ENCODE results near the gene ZNF423.

ZNF423 gene

DNA sequence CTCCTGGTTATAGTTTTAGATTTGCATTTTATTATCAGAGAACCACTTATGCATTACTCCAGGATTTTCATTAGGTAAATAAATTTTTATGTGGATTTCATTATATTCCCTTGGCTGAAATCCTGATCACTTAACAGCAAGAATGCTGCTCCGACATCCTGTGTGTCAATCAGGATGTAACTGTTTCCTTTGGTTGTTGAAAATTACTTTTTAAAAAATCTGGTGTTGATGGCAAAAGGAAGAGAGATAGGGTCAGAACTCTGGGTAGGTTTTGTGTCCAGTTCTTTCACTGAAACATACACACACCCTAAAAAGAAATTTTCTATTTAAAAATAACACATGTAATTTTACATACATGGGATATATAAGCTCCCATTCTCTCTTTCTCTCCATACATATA, 30.9 kb downstream of the ZNF423 start:
- ChIA-PET POLR2A (no interaction called here), CTCF (no interaction called here)
- H3K4me3 ChIP-seq (ENCODE audit: low read depth, low read length), result no peak overlapping the region
- DNase-seq (ENCODE audit: low read depth, low spot score), result no peak
- no peak for TF ChIP-seq CTCF (IDR thresholded peaks at IDR 0.05; ENCODE audit: insufficient read depth, low read length, missing control alignments)

DNA sequence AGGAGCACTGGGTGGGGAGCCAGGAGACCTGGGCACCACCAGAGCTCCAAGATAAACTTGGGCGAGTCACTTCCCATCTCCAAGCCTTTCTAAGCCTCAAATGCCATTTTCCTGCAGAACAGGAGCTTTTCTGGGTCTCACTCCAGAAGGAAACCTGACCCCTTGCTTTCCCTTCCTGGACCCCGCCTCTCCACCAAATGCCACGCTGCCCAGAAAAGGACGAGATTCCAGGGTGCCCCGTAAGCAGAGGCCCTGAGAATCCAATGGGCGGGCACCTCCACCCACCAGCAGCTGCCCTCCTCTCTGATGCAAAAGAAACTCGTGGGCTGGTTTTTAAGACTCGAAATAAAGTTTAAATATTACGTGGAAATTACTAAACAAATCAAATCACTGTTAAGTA, 31.3 kb downstream of the ZNF423 start:
- no peak for DNase-seq (ENCODE audit: low read depth, low spot score)
- CTCF ChIA-PET, result no interaction called here
- POLR2A ChIA-PET, result no interaction called here

DNA sequence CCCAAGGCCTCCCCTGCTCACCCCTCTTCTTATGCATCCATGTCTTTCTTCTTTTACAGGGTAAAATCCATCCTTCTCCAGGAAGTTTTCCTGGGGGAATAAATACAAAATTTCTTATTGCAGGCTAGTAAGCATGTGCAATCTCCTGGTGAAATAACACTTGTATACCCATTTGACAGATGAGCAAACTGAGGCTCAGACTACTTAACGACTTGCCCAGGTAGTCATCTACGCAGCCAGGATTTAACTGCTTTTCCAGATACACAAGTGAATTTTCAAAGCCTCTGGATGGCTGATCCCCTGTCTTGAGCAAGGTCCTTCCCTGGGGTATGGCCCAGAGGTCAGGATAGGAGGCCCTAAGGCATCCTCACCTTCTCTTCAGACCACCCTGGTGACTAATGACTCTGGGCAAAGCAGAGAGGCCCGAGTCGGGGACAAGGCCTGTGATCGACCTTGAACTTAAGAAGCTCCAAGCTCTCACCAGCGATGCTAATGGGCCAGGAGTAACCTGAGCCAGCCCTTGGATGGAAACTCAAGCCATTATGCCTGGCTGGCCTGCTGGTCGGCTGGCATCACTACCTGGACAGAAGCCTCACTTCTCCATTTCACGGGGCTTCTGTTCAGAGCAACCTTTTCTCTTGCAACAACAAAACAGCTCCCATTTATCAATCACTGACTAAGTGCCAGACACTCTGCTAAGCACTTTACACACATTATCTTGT, 33.1 kb downstream of the ZNF423 start:
- H3K4me3 ChIP-seq (ENCODE audit: low read depth, low read length), result no peak overlapping the region
- no peak for DNase-seq (ENCODE audit: low read depth, low spot score)
- TF ChIP-seq CTCF (IDR thresholded peaks at IDR 0.05; ENCODE audit: insufficient read depth, low read length, missing control alignments), result no peak
- ChIA-PET CTCF (no interaction called here), POLR2A (no interaction called here)

More for the DNA sequence above, 31.3 kb downstream of the ZNF423 start:
- no peak for TF ChIP-seq CTCF (IDR thresholded peaks at IDR 0.05; ENCODE audit: insufficient read depth, low read length, missing control alignments)
- H3K4me3 ChIP-seq (ENCODE audit: low read depth, low read length), result no peak overlapping the region

DNA sequence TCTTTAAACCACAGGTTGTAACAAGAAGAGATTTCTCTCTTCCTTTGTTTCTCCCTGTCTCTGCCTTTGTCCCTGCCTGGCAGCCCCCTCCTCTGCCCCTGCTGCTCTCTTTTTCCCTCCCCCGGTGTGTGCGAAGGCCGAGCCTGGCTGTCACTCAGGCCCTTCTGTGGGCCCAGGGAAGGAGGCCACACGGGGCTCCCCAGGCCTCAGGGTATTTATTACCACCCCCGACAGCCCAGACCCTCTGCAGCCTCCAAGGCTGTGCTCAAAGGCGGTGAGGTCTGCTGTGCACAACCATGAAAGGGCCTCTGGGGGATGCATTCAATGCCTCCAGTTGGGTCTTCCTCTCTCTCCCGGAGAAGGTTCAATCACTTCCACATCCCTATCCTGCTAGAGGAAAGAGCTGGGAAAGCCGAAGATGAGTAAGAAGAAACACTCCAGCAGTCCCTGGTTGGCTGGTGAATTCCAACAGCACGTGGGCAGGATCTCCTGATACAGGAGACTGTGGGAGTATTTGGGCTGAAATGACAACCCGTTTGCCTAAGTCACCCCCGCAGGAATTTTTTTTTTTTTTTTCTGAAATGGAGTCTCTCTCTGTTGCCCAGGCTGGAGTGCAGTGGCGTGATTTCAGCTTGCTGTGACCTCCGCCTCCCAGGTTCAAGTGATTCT, 34.2 kb downstream of the ZNF423 start:
- no peak for DNase-seq (ENCODE audit: low read depth, low spot score)
- CTCF ChIA-PET, result no interaction called here
- POLR2A ChIA-PET, result no interaction called here
- TF ChIP-seq CTCF (IDR thresholded peaks at IDR 0.05; ENCODE audit: insufficient read depth, low read length, missing control alignments), result no peak
- no peak overlapping the region for H3K4me3 ChIP-seq (ENCODE audit: low read depth, low read length)

DNA sequence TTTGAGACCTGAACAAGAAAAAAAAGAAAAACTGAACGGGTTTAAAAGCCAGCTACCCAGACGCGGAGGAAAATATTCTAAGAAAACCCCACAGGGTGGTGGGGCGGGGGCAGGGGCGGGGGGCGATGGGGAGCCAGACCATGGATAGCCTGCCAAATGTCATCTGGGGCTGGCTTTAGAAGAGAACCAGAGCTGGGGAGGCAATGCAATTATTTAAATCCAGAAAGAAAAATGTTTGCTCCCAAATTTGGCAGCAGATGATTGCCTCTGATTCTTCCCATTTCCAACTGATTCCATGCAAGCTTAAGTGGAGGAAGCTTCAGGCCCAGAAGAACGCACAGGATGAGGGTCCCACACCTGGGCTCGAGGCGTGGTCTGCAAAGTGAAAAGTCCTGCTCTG, 34.8 kb downstream of the ZNF423 start:
- no peak for DNase-seq (ENCODE audit: low read depth, low spot score)
- no peak overlapping the region for H3K4me3 ChIP-seq (ENCODE audit: low read depth, low read length)
- no peak for TF ChIP-seq CTCF (IDR thresholded peaks at IDR 0.05; ENCODE audit: insufficient read depth, low read length, missing control alignments)
- POLR2A ChIA-PET, result no interaction called here
- CTCF ChIA-PET, result no interaction called here

DNA sequence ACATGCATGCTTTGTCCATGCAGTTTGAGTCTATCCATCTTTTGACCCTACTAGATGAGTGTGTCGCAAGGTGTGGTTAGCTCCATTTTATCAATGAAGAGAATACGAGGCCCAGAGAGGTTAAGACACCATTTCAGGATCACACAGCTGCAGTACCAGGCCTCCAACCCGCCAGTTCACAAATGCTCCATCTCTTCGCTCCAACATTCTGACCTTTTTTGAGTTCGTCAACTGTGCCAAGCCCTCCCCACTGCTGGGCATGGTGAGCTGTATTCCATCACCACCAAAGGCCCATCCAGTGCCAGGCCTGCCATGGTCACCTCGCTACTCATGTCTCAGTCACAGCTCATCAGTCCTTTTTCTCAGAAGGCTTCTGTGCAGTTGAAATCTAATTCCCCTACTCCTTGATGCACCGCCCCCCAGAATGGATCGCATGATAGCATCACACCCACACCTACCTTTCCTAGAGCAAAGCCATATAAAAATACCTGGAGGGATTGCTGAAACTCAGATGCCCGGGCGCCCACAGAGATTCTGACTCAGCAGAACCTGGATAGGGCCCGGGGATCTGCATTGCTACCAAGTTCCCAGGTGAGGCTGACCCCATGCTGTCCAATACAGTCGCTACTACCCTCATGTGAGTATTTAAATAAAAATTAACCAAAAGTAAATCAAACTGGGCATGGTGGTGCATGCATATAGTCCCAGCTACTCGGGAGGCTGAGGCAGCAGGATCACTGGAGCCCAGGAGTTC, 38.0 kb downstream of the ZNF423 start:
- ChIA-PET CTCF (no interaction called here), POLR2A (no interaction called here)
- no peak for DNase-seq (ENCODE audit: low read depth, low spot score)
- TF ChIP-seq CTCF (IDR thresholded peaks at IDR 0.05; ENCODE audit: insufficient read depth, low read length, missing control alignments), result no peak
- H3K4me3 ChIP-seq (ENCODE audit: low read depth, low read length), result no peak overlapping the region

Measured in AG04449 (cell line).